Thyroid gland (tissue), 4 donors: ENCODE results near the gene ADAM8. TPM values are rescaled to one million over a fixed set of nuclear protein-coding genes. Genes with fewer than 3 reads are reported as not detected.
"Not testable (repeated sequence)": the region's sequence is repeated elsewhere in the genome, so short reads cannot be mapped to it uniquely, and the experiment has no call there.

Source experiments
- DNase-seq, 2 donors: peaks; one replicate each; pipeline ENCODE4 v3.0.0-alpha.2; 2019
- H3K27ac ChIP-seq, 3 donors: fragments of 200-600 bp; sonication (generic); 1 replicate in 2 of 3; 2 replicates in 1 of 3; pipeline ENCODE4 v1.5.1; 2016 to 2019; ENCODE audit warnings: mild to moderate bottlenecking in 1 of 3, moderate library complexity in 1 of 3
- H3K27me3 ChIP-seq: fragments of 200-600 bp; sonication (generic); one replicate; pipeline ENCODE4 v1.5.1; 2019
- H3K36me3 ChIP-seq, 2 donors: fragments of 200-600 bp; sonication (generic); one replicate each; pipeline ENCODE4 v1.5.1; 2016 to 2019
- H3K4me1 ChIP-seq, 2 donors: fragments of 200-600 bp; sonication (generic); one replicate each; pipeline ENCODE4 v1.5.1; 2017 to 2019
- H3K4me3 ChIP-seq, 3 donors: fragments of 200-600 bp; sonication (generic); replicated peaks in 1 of 3; 1 replicate in 2 of 3; 2 replicates in 1 of 3; pipeline ENCODE4 v1.5.1; 2016; ENCODE audit warnings: mild to moderate bottlenecking in 1 of 3
- H3K9me3 ChIP-seq: fragments of 200-600 bp; sonication (generic); one replicate; pipeline ENCODE4 v1.5.1; 2017
- CTCF ChIP-seq, 6 experiments: fragments of 200-600 bp in 3 of 6; fragments of 450-650 bp in 3 of 6; sonication (generic) in 3 of 6; IDR thresholded peaks; one replicate each; pipeline ENCODE4 v1.5.1; 2016 to 2019; ENCODE audit warnings: antibody characterized with exemption in 6 of 6, mild to moderate bottlenecking in 2 of 6, inconsistent platforms in 1 of 6, moderate library complexity in 1 of 6
- POLR2A ChIP-seq, 2 donors: fragments of 450-650 bp; IDR thresholded peaks; one replicate each; pipeline ENCODE4 v1.6.1; 2017; ENCODE audit warnings: antibody characterized with exemption in 2 of 2, mild to moderate bottlenecking in 2 of 2, moderate library complexity in 1 of 2
- WGBS, 2 donors: methylation state at CpG; one replicate each; pipeline ENCODE4 v1.1.5; 2017; 5-methylcytosine and 5-hydroxymethylcytosine counted together
- intact Hi-C: fragments of 100-400 bp; cut with DNase I; formaldehyde crosslinking; loops from one replicate; pipeline ENCODE4 v1.15.1; 2023
- total RNA-seq, 4 donors: library from RNA; depleted of rRNA; stranded (reverse); fragments of >200 nt; gene quantifications; one replicate each; pipeline ENCODE4 v1.2.3, GENCODE V29; 2016

ADAM8 gene
- total RNA-seq, 4 donors from 2014 or later, result 1.6 to 9.8 (median 2.6) TPM

- no peak overlapping the region for H3K4me3 ChIP-seq
- H3K27me3 ChIP-seq, result peaks cover 31% of the 10 kb centered on the region
- DNase-seq, result no peak
- WGBS, 2 donors, result 6 to 10% methylated on average over 10 to 16 of the region's 18 CpGs
- peaks cover 17 to 27% of the 10 kb centered on the region in 2 donors for H3K4me1 ChIP-seq
- H3K36me3 ChIP-seq, result no peaks in the 10 kb centered on the region
- H3K27ac ChIP-seq, result no peak overlapping the region
- TF ChIP-seq POLR2A (IDR thresholded peaks at IDR 0.05), result no peak
- no peak for TF ChIP-seq CTCF (IDR thresholded peaks at IDR 0.05)
- intact Hi-C loops, result no loop called here
- H3K9me3 ChIP-seq, result no peaks in the 10 kb centered on the region
Observed at GRCh38 chr10:133235932-133236331, 40.7 kb downstream of the ADAM8 start.

- Histone ChIP-seq H3K4me1 (peaks cover 14 to 28% of the 10 kb centered on the region in 2 donors), H3K4me3 (no peak overlapping the region), H3K36me3 (no peaks in the 10 kb centered on the region), H3K27ac (no peak overlapping the region), H3K9me3 (no peaks in the 10 kb centered on the region), H3K27me3 (peaks cover 31% of the 10 kb centered on the region)
- TF ChIP-seq CTCF (IDR thresholded peaks at IDR 0.05) (no peak), POLR2A (IDR thresholded peaks at IDR 0.05) (no peak)
- 0 to 13% methylated on average over 3 to 13 of the region's 48 CpGs for whole genome bisulfite sequencing, 2 donors
- DNase-seq, result no peak
- intact Hi-C loops, result no loop called here
Observed at GRCh38 chr10:133235265-133235855, 41.3 kb downstream of the ADAM8 start.

GRCh38 chr10:133234796-133235195 is 41.9 kb downstream of the ADAM8 start:
- H3K4me3 ChIP-seq, H3K9me3 ChIP-seq, H3K27ac ChIP-seq, intact Hi-C loops, DNase-seq, H3K36me3 ChIP-seq: not testable (repeated sequence)
- peaks cover 14 to 30% of the 10 kb centered on the region in 2 donors for H3K4me1 ChIP-seq
- peaks cover 32% of the 10 kb centered on the region for H3K27me3 ChIP-seq
- 61 to 77% methylated on average over 9 to 10 of the region's 10 CpGs for WGBS, 2 donors

- H3K36me3 ChIP-seq, result no peaks in the 10 kb centered on the region
- H3K4me3 ChIP-seq, result no peak overlapping the region
- H3K27ac ChIP-seq, result no peak overlapping the region
- H3K9me3 ChIP-seq, result no peaks in the 10 kb centered on the region
- H3K27me3 ChIP-seq, result peaks cover 32% of the 10 kb centered on the region
- 56 to 80% methylated on average over 7 to 11 of the region's 11 CpGs for WGBS, 2 donors
- TF ChIP-seq CTCF (IDR thresholded peaks at IDR 0.05) (no peak), POLR2A (IDR thresholded peaks at IDR 0.05) (no peak)
- H3K4me1 ChIP-seq, result peaks cover 11 to 25% of the 10 kb centered on the region in 2 donors
- intact Hi-C loops, result no loop called here
- DNase-seq, result no peak
Observed at GRCh38 chr10:133231946-133232574, 44.6 kb downstream of the ADAM8 start.

- intact Hi-C loops, result no loop called here
- TF ChIP-seq POLR2A (IDR thresholded peaks at IDR 0.05) (no peak), CTCF (IDR thresholded peaks at IDR 0.05) (no peak)
- no peak for DNase-seq
- Histone ChIP-seq H3K9me3 (no peaks in the 10 kb centered on the region), H3K27me3 (peaks cover 26% of the 10 kb centered on the region), H3K4me3 (no peak overlapping the region), H3K27ac (no peak overlapping the region), H3K36me3 (no peaks in the 10 kb centered on the region), H3K4me1 (peaks cover 4 to 18% of the 10 kb centered on the region in 2 donors)
- 27 to 48% methylated on average over 23 to 26 of the region's 44 CpGs for WGBS, 2 donors
Observed at GRCh38 chr10:133231244-133231945, 45.3 kb downstream of the ADAM8 start.
